K562 (cell line): ENCODE data around the gene UTP14C.

ENCODE experiments used
- FOXM1 ChIP-seq, 2 experiments: fragments of 450-650 bp in 1 of 2; sonication (generic) in 1 of 2; formaldehyde crosslinking in 1 of 2; IDR thresholded peaks; 2 replicates each; pipeline versions ENCODE4 v1.6.1 to v1.9.0; 2017 to 2022; ENCODE audit warnings: low read depth in 2 of 2, mild to moderate bottlenecking in 2 of 2, missing genetic modification reagents in 1 of 2, moderate library complexity in 1 of 2
- HNRNPK ChIP-seq: fragments of 200-400 bp; formaldehyde crosslinking; IDR thresholded peaks from one replicate; pipeline ENCODE4 v1.6.1; 2018; ENCODE audit warnings: mild to moderate bottlenecking, low read depth, low read length; ENCODE audit not compliant: poor library complexity, severe bottlenecking
- NELFE ChIP-seq: IDR thresholded peaks from 2 replicates; pipeline ENCODE4 v1.6.1; 2011; ENCODE audit warnings: mild to moderate bottlenecking; ENCODE audit not compliant: insufficient read depth, insufficient read length
- POLR2A ChIP-seq: fragments of 450-650 bp; conservative IDR thresholded peaks from 2 replicates; pipeline ENCODE4 v1.6.1; 2016
- POLR2AphosphoS5 ChIP-seq: IDR thresholded peaks from 2 replicates; pipeline ENCODE4 v1.6.1; 2011; ENCODE audit warnings: mild to moderate bottlenecking, low read depth, low read length, moderate library complexity; ENCODE audit not compliant: control insufficient read depth, insufficient read depth
- RCOR1 ChIP-seq, 2 experiments: IDR thresholded peaks; 2 replicates each; pipeline ENCODE4 v1.6.1; 2012; ENCODE audit warnings: low read depth in 2 of 2, low read length in 2 of 2, borderline replicate concordance in 1 of 2, improper control_type of control experiment in 1 of 2
- TAF1 ChIP-seq: IDR thresholded peaks from 2 replicates; pipeline ENCODE4 v1.6.1; 2011; ENCODE audit warnings: mild to moderate bottlenecking, low read length, moderate library complexity; ENCODE audit not compliant: insufficient read depth, control insufficient read depth, severe bottlenecking; ENCODE audit errors: extremely low read depth
- ZFP36 ChIP-seq: fragments of 150-350 bp; IDR thresholded peaks from 2 replicates; pipeline ENCODE4 v1.6.1; 2018; ENCODE audit warnings: low read length, low read depth; ENCODE audit not compliant: partially characterized antibody
- ZNF384 ChIP-seq: IDR thresholded peaks from 2 replicates; pipeline ENCODE4 v1.6.1; 2012; ENCODE audit warnings: low read depth, low read length, improper control_type of control experiment
- TF ChIP-seq, protein P1 (sequence below): sonication (generic); formaldehyde crosslinking; IDR thresholded peaks from 2 replicates; pipeline ENCODE4 v1.9.0; 2022; ENCODE audit warnings: mild to moderate bottlenecking, missing genetic modification reagents
- TF ChIP-seq, protein P2 (sequence below): fragments of 450-650 bp; IDR thresholded peaks from 2 replicates; pipeline ENCODE4 v1.6.1; 2017; ENCODE audit warnings: antibody characterized with exemption, mild to moderate bottlenecking

DNA sequence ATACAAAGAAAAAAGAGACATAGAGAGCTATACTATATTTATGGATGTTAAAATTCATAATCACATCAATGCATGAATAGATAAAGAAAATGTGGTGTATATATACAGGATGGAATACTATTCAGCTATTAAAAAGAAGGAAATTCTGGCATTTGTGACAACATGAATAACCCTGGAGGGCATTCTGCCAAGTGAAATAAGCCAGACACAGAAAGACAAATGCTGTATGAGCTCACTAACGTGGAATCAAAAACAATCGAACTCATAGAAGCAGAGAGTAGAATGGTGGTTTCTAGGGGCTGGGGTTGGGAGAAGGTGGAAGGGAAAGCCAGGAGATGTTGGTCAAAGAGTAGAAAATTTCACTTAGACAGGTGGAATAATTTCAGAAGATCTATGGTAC, 24.0 kb downstream of the UTP14C start:
- TF ChIP-seq FOXM1 (IDR thresholded peaks at IDR 0.05; ENCODE audit: low read depth) (no peak), FOXM1 (CRISPR knock-in tag; IDR thresholded peaks at IDR 0.05; ENCODE audit: low read depth) (no peak), HNRNPK (no peak), TAF1 (no peak), NELFE (no peak), POLR2AphosphoS5 (no peak), RCOR1 (IDR thresholded peaks at IDR 0.05; ENCODE audit: borderline replicate concordance in 1 of 2, low read depth in 2 of 2, low read length in 2 of 2) (no peak), ZFP36 (no peak), POLR2A (no peak), ZNF384 (no peak)
- TF ChIP-seq, protein P1, sequence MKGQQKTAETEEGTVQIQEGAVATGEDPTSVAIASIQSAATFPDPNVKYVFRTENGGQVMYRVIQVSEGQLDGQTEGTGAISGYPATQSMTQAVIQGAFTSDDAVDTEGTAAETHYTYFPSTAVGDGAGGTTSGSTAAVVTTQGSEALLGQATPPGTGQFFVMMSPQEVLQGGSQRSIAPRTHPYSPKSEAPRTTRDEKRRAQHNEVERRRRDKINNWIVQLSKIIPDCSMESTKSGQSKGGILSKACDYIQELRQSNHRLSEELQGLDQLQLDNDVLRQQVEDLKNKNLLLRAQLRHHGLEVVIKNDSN: no peak
- TF ChIP-seq, protein P2, sequence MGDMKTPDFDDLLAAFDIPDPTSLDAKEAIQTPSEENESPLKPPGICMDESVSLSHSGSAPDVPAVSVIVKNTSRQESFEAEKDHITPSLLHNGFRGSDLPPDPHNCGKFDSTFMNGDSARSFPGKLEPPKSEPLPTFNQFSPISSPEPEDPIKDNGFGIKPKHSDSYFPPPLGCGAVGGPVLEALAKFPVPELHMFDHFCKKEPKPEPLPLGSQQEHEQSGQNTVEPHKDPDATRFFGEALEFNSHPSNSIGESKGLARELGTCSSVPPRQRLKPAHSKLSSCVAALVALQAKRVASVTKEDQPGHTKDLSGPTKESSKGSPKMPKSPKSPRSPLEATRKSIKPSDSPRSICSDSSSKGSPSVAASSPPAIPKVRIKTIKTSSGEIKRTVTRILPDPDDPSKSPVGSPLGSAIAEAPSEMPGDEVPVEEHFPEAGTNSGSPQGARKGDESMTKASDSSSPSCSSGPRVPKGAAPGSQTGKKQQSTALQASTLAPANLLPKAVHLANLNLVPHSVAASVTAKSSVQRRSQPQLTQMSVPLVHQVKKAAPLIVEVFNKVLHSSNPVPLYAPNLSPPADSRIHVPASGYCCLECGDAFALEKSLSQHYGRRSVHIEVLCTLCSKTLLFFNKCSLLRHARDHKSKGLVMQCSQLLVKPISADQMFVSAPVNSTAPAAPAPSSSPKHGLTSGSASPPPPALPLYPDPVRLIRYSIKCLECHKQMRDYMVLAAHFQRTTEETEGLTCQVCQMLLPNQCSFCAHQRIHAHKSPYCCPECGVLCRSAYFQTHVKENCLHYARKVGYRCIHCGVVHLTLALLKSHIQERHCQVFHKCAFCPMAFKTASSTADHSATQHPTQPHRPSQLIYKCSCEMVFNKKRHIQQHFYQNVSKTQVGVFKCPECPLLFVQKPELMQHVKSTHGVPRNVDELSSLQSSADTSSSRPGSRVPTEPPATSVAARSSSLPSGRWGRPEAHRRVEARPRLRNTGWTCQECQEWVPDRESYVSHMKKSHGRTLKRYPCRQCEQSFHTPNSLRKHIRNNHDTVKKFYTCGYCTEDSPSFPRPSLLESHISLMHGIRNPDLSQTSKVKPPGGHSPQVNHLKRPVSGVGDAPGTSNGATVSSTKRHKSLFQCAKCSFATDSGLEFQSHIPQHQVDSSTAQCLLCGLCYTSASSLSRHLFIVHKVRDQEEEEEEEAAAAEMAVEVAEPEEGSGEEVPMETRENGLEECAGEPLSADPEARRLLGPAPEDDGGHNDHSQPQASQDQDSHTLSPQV: no peak
